Non-pigmented ciliary epithelial cell (primary cell): Measurements from ENCODE around the gene SYTL3.
"Not testable (repeated sequence)": the region's sequence is repeated elsewhere in the genome, so short reads cannot be mapped to it uniquely, and the experiment has no call there.

Experiments
- DNase-seq: peaks from one replicate; pipeline ENCODE4 v3.0.0-alpha.2; 2010; ENCODE audit warnings: low read depth

Gene SYTL3

GRCh38 chr6:158642097-158642601 lies 7.7 kb upstream of the SYTL3 start:
- no peak for DNase-seq

DNA sequence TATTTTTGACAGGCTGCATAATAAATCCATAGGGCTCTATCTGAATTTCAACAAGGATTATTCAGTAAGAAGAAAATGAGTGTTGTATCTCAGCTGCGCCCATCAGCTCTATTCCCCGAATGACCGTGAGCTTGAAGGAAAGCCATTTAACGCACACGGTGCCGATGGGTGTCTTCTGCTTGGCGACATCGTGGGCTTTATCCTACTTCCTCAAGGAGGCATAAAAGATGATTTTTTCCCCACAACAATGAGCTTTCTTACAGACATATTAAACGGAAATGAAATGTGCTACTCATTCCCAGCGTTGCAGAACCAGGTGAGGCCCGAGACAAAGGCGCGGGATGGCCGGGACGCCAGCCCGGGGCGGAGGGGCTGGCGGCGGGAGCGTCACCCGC lies 6.0 kb upstream of the SYTL3 start:
- no peak for DNase-seq

DNA sequence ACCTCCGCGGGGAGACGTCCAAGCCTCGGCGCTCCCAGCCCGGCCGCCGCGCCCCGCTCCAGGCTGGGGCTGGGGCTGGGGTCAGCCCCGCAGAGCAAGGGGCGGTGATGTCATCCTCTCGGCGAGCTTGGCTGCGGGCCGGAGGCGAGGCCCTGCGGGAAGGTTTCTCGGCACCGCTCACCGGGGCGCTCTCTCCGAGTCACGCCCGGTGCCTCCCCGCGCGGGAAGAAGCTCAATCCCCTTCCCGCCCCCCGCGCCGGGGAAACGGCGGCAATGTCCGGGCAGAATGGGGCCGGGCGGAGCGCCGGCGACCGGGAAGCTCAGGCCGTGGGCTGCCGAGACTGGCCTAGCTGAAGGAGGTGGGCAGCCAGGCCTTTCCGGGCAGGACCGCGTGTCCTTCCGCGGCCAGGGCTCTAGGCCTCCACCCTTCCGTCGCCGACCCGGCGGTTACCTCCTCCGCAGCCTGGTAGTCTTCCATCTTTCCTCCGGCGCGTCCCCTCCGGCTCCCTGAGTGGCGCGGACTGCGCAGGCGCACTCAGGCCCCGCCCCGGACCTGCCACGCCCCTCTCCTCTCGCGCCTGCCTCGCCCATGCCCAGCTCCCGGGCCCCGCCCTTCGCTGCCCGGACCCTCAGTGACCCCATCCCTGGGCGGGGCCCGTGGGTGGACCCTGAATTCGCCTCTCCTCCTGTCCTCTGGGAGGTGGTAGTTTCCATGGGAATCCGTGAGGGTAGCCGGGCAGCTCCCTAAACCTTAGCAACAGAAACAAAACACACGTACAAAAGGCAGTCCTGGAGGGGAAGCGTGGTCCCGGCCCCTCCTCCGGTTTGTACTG lies 5.4 kb upstream of the SYTL3 start, which contains the start of gene DYNLT1:
Gene DYNLT1 (minus strand): TSS at position 513 of the 833 bp plus-strand sequence. CDS start 35 bp downstream, at position 478.
- no peak for DNase-seq

DNA sequence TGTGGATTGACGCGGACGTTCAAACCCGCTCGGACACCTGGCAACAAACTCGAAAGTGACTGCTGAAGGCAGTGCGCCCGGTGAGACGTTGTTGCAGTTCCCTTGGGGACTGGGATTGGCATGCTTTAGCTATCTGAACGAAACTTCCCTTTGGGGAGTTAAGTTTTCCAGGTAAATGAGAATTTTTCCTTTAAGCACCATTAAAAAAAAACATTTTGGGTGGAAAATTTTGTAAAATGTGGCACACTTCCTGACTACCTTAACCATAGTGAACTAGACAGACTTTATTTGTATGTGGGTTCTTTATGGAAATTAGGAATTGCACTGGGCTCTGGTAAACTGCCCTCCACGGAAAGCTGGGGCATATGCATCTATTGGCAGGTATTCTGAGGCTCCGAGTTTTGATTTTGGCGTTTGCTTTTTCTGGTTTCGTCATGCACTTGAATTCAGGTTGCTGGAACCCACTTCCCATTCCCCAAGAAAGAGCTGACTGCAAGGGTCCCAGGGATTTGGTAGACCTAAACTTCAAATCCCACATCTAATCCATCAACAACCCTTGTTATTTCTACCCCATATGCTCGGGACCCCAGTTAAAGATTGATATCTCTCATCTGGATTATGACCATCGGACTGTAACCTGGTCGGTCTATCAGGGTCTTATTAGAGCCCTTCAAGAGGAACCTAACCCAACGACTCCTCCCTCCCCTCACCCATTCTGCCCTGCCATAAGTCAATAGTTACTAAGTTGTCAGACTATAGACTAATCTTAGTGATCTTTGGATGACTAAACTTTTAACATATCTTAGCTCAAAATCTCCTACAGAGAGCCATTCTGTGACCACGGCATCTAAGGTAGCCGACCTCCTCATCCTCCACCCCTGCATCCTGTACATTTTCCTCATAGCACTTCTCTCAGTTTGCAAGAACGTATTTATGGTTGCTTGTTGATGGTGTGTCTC lies 4.5 kb upstream of the SYTL3 start:
- no peak for DNase-seq

- no peak for DNase-seq
Observed at GRCh38 chr6:158646023-158646910, 3.6 kb upstream of the SYTL3 start.

- DNase-seq = no peak
Observed at GRCh38 chr6:158647501-158647900, 2.4 kb upstream of the SYTL3 start.

DNA sequence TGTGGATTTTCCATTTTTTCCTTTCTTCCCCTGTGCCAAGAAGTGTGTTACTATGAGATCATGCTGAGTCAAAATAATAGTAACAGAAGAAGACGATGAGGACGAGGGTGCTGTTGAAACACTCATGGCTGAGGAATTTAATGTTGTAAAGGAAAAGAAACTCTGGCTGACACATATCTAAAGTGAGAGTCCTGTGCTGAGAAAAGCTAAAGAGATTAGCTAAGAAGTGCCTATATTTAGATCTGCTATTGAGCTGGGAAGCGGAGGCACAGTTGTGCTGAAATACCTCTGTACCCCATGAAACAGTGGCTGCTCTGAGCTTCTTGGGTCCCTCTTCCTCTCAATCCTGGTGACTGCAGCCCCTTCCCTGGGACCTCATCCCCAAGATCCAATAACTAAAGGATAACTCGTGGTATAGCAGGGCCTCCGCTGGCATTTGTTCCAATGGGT lies 1.1 kb upstream of the SYTL3 start:
- DNase-seq = peak; percentile 87

- DNase-seq = not testable (repeated sequence)
Observed at GRCh38 chr6:158651981-158652737, 2.3 kb downstream of the SYTL3 start.

DNA sequence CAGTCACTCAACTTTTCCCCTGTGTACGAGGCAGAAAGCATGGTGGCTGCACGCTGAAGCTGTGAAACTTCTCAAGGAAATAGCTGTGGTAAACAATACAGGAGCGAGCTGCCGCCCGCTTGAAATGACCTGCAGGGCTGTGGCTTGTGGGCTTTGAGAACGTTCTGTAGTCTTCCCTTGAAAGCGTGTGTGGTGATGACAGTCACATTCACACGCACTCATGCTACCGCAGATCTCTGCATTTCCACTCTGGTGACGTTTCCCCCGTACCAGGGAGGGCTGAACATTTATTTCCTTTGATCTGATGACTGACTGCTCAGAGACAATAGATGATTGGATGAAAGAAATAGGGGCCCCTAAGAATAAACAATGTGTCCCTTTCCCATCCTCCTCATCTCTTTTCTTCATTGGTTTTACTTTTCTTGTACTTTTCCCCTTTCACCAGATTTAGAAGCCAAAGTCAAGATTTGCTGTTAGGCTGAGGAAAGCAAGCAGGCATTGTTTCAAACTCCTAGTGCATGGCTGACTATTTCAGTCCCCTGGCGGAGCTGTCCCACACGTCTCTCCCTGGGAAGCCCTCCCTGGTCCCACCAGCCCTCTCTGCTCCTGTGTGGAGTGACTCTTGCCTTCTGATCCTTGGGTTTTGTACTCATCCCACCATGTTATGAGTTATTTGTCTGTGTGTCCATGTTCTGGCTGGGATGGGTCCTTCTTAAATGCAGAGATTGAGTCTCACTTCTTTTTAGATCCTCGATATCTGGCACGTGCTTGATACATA lies 3.9 kb downstream of the SYTL3 start:
- no peak for DNase-seq

DNA sequence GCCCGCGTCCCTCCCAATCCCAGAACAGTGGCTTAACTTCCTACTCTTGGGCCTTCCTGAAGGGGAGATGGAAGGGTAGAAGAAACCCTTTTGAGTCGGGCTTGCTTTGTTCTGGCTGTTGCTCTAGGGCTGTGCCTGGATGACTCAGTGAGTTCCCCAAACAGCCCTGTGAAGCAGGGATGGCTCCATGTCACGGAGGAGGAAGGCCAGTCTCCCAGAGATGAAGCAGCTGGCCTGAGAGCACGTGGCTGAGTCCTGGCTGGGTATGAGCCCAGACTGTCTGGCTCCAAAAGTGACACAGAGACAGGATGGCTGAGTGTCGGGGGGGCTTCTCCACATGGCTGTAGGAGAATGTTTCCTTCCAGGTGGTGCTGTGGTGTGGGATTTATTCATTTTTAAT lies 4.6 kb downstream of the SYTL3 start:
- DNase-seq = no peak

- no peak for DNase-seq
Observed at GRCh38 chr6:158654960-158655489, 5.2 kb downstream of the SYTL3 start.

- DNase-seq = no peak
Observed at GRCh38 chr6:158655569-158656450, 6.0 kb downstream of the SYTL3 start.

- DNase-seq = not testable (repeated sequence)
Observed at GRCh38 chr6:158656986-158657385, 7.1 kb downstream of the SYTL3 start.

DNA sequence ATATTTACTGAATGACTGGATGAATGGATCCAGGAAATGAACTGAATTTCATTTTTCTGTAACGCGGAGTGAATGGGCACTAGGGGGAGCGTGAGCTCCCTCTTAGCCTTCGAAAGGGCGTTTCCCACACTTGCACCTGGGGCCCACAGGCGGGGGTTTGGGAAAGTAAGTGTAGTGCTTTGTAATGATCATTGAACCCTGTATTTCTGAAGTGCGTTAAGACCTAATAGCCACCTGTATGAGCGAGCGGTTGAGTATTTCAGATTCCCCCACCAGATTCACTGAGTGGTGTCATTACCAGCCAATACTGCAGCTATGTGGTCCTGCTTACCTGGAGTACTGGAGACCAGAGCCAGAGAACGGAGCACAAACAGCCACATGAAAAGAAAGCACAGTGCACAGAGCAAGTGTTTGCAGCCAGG lies 10.5 kb downstream of the SYTL3 start:
- DNase-seq = no peak

- no peak for DNase-seq
Observed at GRCh38 chr6:158661156-158661685, 11.4 kb downstream of the SYTL3 start.

DNA sequence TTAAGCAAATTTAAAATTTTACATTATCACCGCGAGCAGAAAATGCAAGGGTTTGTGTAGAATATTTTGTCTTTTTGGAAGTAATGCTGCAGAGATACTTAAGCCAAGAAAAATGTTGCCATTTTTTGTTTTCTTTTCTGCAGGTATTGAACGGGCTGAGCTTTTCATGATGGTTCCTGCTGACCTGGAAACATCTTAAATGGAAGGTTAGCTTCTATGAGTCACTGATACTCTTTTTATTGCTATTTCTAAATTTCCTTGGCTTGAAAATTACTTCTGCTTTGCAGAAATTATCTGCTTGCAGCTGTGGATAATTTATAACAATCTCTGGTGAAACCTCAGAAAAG lies 12.7 kb downstream of the SYTL3 start:
- DNase-seq = no peak

GRCh38 chr6:158662954-158663624 lies 13.2 kb downstream of the SYTL3 start:
- DNase-seq = no peak

DNA sequence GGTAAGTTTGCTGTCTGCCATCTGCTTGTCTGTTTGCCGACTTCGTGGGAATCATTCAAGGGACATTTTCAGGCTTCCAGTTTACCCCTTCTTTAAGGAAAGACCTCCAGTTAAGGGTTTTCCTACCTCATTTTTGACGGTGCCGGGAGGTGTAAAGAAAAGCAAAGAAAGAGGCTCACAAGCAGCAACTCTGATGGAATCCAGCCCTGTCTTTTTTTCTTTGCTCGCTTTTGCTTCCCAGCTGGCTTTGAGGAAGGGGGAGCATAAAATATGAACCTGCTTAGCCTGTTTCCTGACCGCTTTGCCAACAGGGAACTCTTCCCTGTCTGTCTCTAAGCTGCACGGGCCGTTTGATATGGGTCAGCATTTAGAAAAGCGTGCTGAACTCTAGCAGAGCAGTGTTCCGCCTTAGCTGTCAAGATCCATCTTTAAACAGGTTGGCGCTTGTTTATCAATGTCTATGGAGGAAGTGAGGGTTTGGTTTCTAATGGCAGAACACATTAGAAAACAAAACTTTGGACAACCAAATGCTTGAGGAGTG lies 13.8 kb downstream of the SYTL3 start:
- DNase-seq = no peak
